Neural cell (in vitro differentiated cells): ENCODE data around the gene MSANTD3. TPM values are rescaled to one million over a fixed set of nuclear protein-coding genes. Genes with fewer than 3 reads are reported as not detected.

Experiments
- H2AFZ ChIP-seq: fragments of 200-600, 300-800 bp; sonication (generic), shearing (Covaris generic); 2 replicates; pipeline ENCODE4 v1.6.0; 2014; ENCODE audit warnings: low read depth, mild to moderate bottlenecking, antibody characterized with exemption, low read length, moderate library complexity
- H3F3A ChIP-seq: fragments of 200-600 bp; shearing (Covaris generic); 2 replicates; pipeline ENCODE4 v1.6.1; 2016; ENCODE audit warnings: mild to moderate bottlenecking, moderate library complexity, mixed read lengths, antibody characterized with exemption, low read length; ENCODE audit not compliant: insufficient read depth, poor library complexity, severe bottlenecking
- H3K27ac ChIP-seq: fragments of 200-600, 300-800 bp; sonication (generic), shearing (Covaris generic); 2 replicates; pipeline ENCODE4 v1.5.1; 2014; ENCODE audit warnings: mild to moderate bottlenecking, low read length, moderate library complexity
- H3K27me3 ChIP-seq: fragments of 300-800, 200-600 bp; sonication (generic), shearing (Covaris generic); 2 replicates; pipeline ENCODE4 v1.6.0; 2014; ENCODE audit warnings: mild to moderate bottlenecking, low read depth, low read length, moderate library complexity; ENCODE audit not compliant: insufficient read depth
- H3K36me3 ChIP-seq: fragments of 300-800, 200-600 bp; sonication (generic), shearing (Covaris generic); 2 replicates; pipeline ENCODE4 v1.5.1; 2014; ENCODE audit warnings: mild to moderate bottlenecking, antibody characterized with exemption, low read length, moderate library complexity; ENCODE audit not compliant: insufficient read depth
- H3K4me2 ChIP-seq: fragments of 300-800, 200-600 bp; sonication (generic), shearing (Covaris generic); 2 replicates; pipeline ENCODE4 v1.6.0; 2014; ENCODE audit warnings: mild to moderate bottlenecking, low read length
- H3K4me3 ChIP-seq: fragments of 300-800, 200-600 bp; sonication (generic), shearing (Covaris generic); 2 replicates; pipeline ENCODE4 v1.5.1; 2014; ENCODE audit warnings: mild to moderate bottlenecking, low read length, moderate library complexity
- H3K79me2 ChIP-seq: fragments of 200-600 bp; shearing (Covaris generic); replicated peaks from 2 replicates; pipeline ENCODE4 v1.6.0; 2014; ENCODE audit warnings: mild to moderate bottlenecking, low read length, moderate library complexity; ENCODE audit not compliant: insufficient read depth
- H3K9ac ChIP-seq: fragments of 300-800, 200-600 bp; sonication (generic), shearing (Covaris generic); 2 replicates; pipeline ENCODE4 v1.6.1; 2016; ENCODE audit warnings: mild to moderate bottlenecking, low read length, mixed read lengths
- H3K9me2 ChIP-seq: fragments of 200-600 bp; shearing (Covaris generic); 2 replicates; pipeline ENCODE4 v1.6.1; 2016; ENCODE audit warnings: mild to moderate bottlenecking, low read length, mixed read lengths; ENCODE audit not compliant: insufficient read depth
- H3K9me3 ChIP-seq: fragments of 200-600, 300-800 bp; sonication (generic), shearing (Covaris generic); 2 replicates; pipeline ENCODE4 v1.6.1; 2016; ENCODE audit warnings: mild to moderate bottlenecking, mixed run types, low read length, moderate library complexity, mixed read lengths
- H4K20me1 ChIP-seq: fragments of 200-600 bp; shearing (Covaris generic); 2 replicates; pipeline ENCODE4 v1.6.1; 2016; ENCODE audit warnings: mild to moderate bottlenecking, mixed run types; ENCODE audit not compliant: insufficient read depth
- CTCF ChIP-seq: fragments of 450-650 bp; IDR thresholded peaks from 2 replicates; pipeline ENCODE4 v1.5.1; 2014; ENCODE audit warnings: antibody characterized with exemption, mild to moderate bottlenecking, moderate library complexity; ENCODE audit not compliant: poor library complexity, severe bottlenecking
- EP300 ChIP-seq: fragments of 450-650 bp; conservative IDR thresholded peaks from 2 replicates; pipeline ENCODE4 v1.6.1; 2014; ENCODE audit warnings: antibody characterized with exemption, mild to moderate bottlenecking, moderate library complexity; ENCODE audit not compliant: poor library complexity, severe bottlenecking
- EZH2 ChIP-seq: fragments of 200-600, 300-800 bp; shearing (Covaris generic), sonication (generic); IDR thresholded peaks from 2 replicates; pipeline ENCODE4 v1.6.1; 2014; ENCODE audit warnings: antibody characterized with exemption, low read length, borderline replicate concordance, mild to moderate bottlenecking; ENCODE audit not compliant: insufficient read depth, poor library complexity, severe bottlenecking
- MXI1 ChIP-seq: fragments of 450-650 bp; conservative IDR thresholded peaks from 2 replicates; pipeline ENCODE4 v1.6.1; 2014; ENCODE audit warnings: antibody characterized with exemption, mild to moderate bottlenecking; ENCODE audit not compliant: poor library complexity, severe bottlenecking
- POLR2AphosphoS5 ChIP-seq: IDR thresholded peaks from 2 replicates; pipeline ENCODE4 v1.6.1; 2012
- RAD21 ChIP-seq: fragments of 450-650 bp; conservative IDR thresholded peaks from 2 replicates; pipeline ENCODE4 v1.6.1; 2014; ENCODE audit warnings: antibody characterized with exemption, mild to moderate bottlenecking, moderate library complexity
- REST ChIP-seq: IDR thresholded peaks from 2 replicates; pipeline ENCODE4 v1.6.1; 2012; ENCODE audit warnings: borderline replicate concordance
- SMC3 ChIP-seq: fragments of 450-650 bp; conservative IDR thresholded peaks from 2 replicates; pipeline ENCODE4 v1.6.1; 2014; ENCODE audit warnings: antibody characterized with exemption, mild to moderate bottlenecking, moderate library complexity; ENCODE audit not compliant: poor library complexity
- TAF1 ChIP-seq: IDR thresholded peaks from 2 replicates; pipeline ENCODE4 v1.6.1; 2012; ENCODE audit warnings: low read depth
- polyA plus RNA-seq: library from polyadenylated mRNA; depleted of rRNA; stranded (reverse); fragments of >200 nt; gene quantifications from 2 replicates; pipeline ENCODE4 v1.2.3, GENCODE V29; 2014

Gene MSANTD3
- polyA plus RNA-seq, 1 donor from 2014 or later, result 82.6 TPM

- peak; percentile 47 for TF ChIP-seq TAF1
Measured at GRCh38 chr9:100427366-100428263, 672 bp downstream of the MSANTD3 start (continued).

GRCh38 chr9:100428871-100429654 is 2.1 kb downstream of the MSANTD3 start:
- Histone ChIP-seq H3K36me3 (no peaks in the 10 kb centered on the region), H3K9me2 (no peaks in the 10 kb centered on the region), H3K27me3 (no peaks in the 10 kb centered on the region), H3K79me2 (peaks cover 63% of the 10 kb centered on the region), H3K27ac (peak overlapping the region; percentile 94), H4K20me1 (no peaks in the 10 kb centered on the region), H3F3A (peaks cover 5% of the 10 kb centered on the region), H3K9me3 (no peaks in the 10 kb centered on the region), H3K4me2 (peak overlapping the region; percentile 96), H2AFZ (no peak overlapping the region), H3K9ac (peak overlapping the region; percentile 94), H3K4me3 (peak overlapping the region; percentile 89)
- no peak for TF ChIP-seq TAF1
- TF ChIP-seq EP300, result no peak
- no peak for TF ChIP-seq POLR2AphosphoS5
- TF ChIP-seq SMC3, result no peak
- no peak for TF ChIP-seq CTCF
- TF ChIP-seq RAD21, result no peak
- TF ChIP-seq EZH2, result no peak
- TF ChIP-seq REST, result no peak
- no peak for TF ChIP-seq MXI1
